T-cell (primary cell): ENCODE results near the gene LTN1. TPM values are rescaled to one million over a fixed set of nuclear protein-coding genes. Genes with fewer than 3 reads are reported as not detected.

Experiments used
- ATAC-seq, 4 experiments: fragments of 200-7000 bp in 3 of 4; fragments of 150-1000 bp in 1 of 4; cut with Tn5 transposase; replicated peaks in 1 of 4; 1 replicate in 3 of 4; 2 replicates in 1 of 4; pipeline ENCODE4 v1.10.0; 2021; ENCODE audit warnings: moderate library complexity in 3 of 4, mild to moderate bottlenecking in 2 of 4, moderate number of reproducible peaks in 1 of 4
- CTCF ChIA-PET, 2 donors: fragments of 300-600 bp; sonication (Branson Sonifier 250); formaldehyde crosslinking; loops; one replicate each; lab custom pipeline; 2022; ENCODE audit warnings: antibody characterized with exemption in 2 of 2; lab: Charles Lee
- POLR2A ChIA-PET, 2 donors: fragments of 300-600 bp; sonication (Branson Sonifier 250); formaldehyde crosslinking; loops; one replicate each; lab custom pipeline; 2022; ENCODE audit warnings: antibody characterized with exemption in 2 of 2; lab: Charles Lee
- DNase-seq, 35 experiments: peaks; one replicate each; pipeline versions ENCODE4 v3.0.0 to v3.0.0-alpha.2; 2013 to 2023
- H3K27ac ChIP-seq: one replicate; pipeline ENCODE4 v1.5.1; 2013; ENCODE audit warnings: low read length
- H3K27me3 ChIP-seq, 2 experiments: replicated peaks in 1 of 2; 1 replicate in 1 of 2; 2 replicates in 1 of 2; pipeline versions ENCODE4 v1.6.1 to v1.7.0; 2013; ENCODE audit warnings: low read length in 1 of 2, mixed read lengths in 1 of 2; ENCODE audit not compliant: control insufficient read depth in 2 of 2, insufficient read depth in 2 of 2; ENCODE audit errors: extremely low read depth in 1 of 2
- H3K36me3 ChIP-seq, 2 donors: 1 replicate in 1 of 2; 2 replicates in 1 of 2; pipeline versions ENCODE4 v1.6.1 to v1.7.0; 2013; ENCODE audit warnings: low read length in 1 of 2; ENCODE audit not compliant: control insufficient read depth in 2 of 2, insufficient read depth in 1 of 2; ENCODE audit errors: extremely low read depth in 1 of 2
- H3K4me1 ChIP-seq, 2 experiments: 1 replicate in 1 of 2; 2 replicates in 1 of 2; pipeline versions ENCODE4 v1.6.1 to v1.7.0; 2013; ENCODE audit warnings: low read length in 2 of 2, mixed read lengths in 1 of 2; ENCODE audit not compliant: insufficient read depth in 2 of 2, control insufficient read depth in 1 of 2; ENCODE audit errors: extremely low read depth in 1 of 2
- H3K4me3 ChIP-seq, 2 donors: 1 replicate in 1 of 2; 2 replicates in 1 of 2; pipeline versions ENCODE4 v1.5.1 to v1.7.0; 2013; ENCODE audit warnings: mild to moderate bottlenecking in 2 of 2, low read length in 1 of 2, moderate library complexity in 1 of 2; ENCODE audit not compliant: control insufficient read depth in 1 of 2; ENCODE audit errors: extremely low read depth in 1 of 2
- H3K9me3 ChIP-seq: 2 replicates; pipeline ENCODE4 v1.7.0; 2013
- H3K27ac Mint-ChIP-seq, 2 donors: one replicate each; pipeline ENCODE4 v1.8.0; 2020 to 2021; ENCODE audit warnings: mild to moderate bottlenecking in 2 of 2, mixed read lengths in 2 of 2
- H3K27me3 Mint-ChIP-seq, 2 donors: one replicate each; pipeline ENCODE4 v1.8.0; 2021 to 2022; ENCODE audit warnings: mixed read lengths in 2 of 2
- H3K36me3 Mint-ChIP-seq: one replicate; pipeline ENCODE4 v1.8.0; 2021; ENCODE audit warnings: mixed read lengths
- H3K4me1 Mint-ChIP-seq, 3 donors: one replicate each; pipeline ENCODE4 v1.8.0; 2020 to 2022; ENCODE audit warnings: mixed read lengths in 3 of 3, mild to moderate bottlenecking in 1 of 3
- H3K4me3 Mint-ChIP-seq, 3 donors: one replicate each; pipeline ENCODE4 v1.8.0; 2020 to 2022; ENCODE audit warnings: mild to moderate bottlenecking in 3 of 3, mixed read lengths in 3 of 3, moderate library complexity in 3 of 3
- H3K9me3 Mint-ChIP-seq, 3 donors: one replicate each; pipeline ENCODE4 v1.8.0; 2020 to 2022; ENCODE audit warnings: mixed read lengths in 3 of 3
- WGBS: methylation state at CpG from one replicate; pipeline ENCODE4 v1.1.5; 2013; ENCODE audit warnings: missing lambda C conversion rate; ENCODE audit not compliant: insufficient coverage; 5-methylcytosine and 5-hydroxymethylcytosine counted together
- total RNA-seq, 35 experiments: library from RNA in 6 of 35; stranded (reverse) in 6 of 35; fragments of 120-200 nt in 1 of 35; gene quantifications; one replicate each; pipeline versions ENCODE4 v1.2.1 to v1.2.4 and lab custom pipeline; 2013 to 2026

Gene LTN1
- total RNA-seq, 5 donors from 2014 or later (not counting 1 experiment from before 2014, with no cell fraction given): 23.4 to 34.1 (median 25.2) TPM

- 100% methylated on average over 1 of the region's 3 CpGs for WGBS
- peaks cover 3 to 69% of the 10 kb centered on the region in 2 donors for H3K36me3 ChIP-seq
- H3K4me3 Mint-ChIP-seq: no peak overlapping the region
- ATAC-seq (no peak), DNase-seq (no peak)
- H3K27ac Mint-ChIP-seq: no peak overlapping the region
- H3K9me3 Mint-ChIP-seq: no peaks in the 10 kb centered on the region
- H3K36me3 Mint-ChIP-seq: peaks cover 49% of the 10 kb centered on the region
- no peaks in the 10 kb centered on the region for H3K27me3 ChIP-seq
- ChIA-PET CTCF (interaction anchor here (0.6 to 1.5 kb wide), 2 partner anchors 22 to 71 kb away, joined by 3 read pairs; no protein-coding TSS in a partner anchor), POLR2A (interaction anchor here (0.5 to 1.0 kb wide), 3 partner anchors 8 to 16 kb away, joined by 4 read pairs; no protein-coding TSS in a partner anchor)
- H3K4me1 ChIP-seq: no peaks in the 10 kb centered on the region
- no peaks in the 10 kb centered on the region for H3K27me3 Mint-ChIP-seq
- H3K4me3 ChIP-seq: no peak overlapping the region
- peaks cover 0 to 6% (median 3%) of the 10 kb centered on the region in 3 donors for H3K4me1 Mint-ChIP-seq
- H3K9me3 ChIP-seq: no peaks in the 10 kb centered on the region
- no peak overlapping the region for H3K27ac ChIP-seq
These were observed 30.8 kb downstream of the LTN1 start for GRCh38 chr21:28961927-28962326.

- CTCF ChIA-PET: interaction anchor here in 1 of 2 donors (1.5 kb wide), 1 partner anchor 21 kb away, joined by 3 read pairs; no protein-coding TSS in a partner anchor
These were observed 32.4 kb downstream of the LTN1 start for GRCh38 chr21:28960245-28960644.

GRCh38 chr21:28959367-28960099, 33.1 kb downstream of the LTN1 start:
- no peaks in the 10 kb centered on the region for H3K4me1 ChIP-seq
- no peaks in the 10 kb centered on the region for H3K27me3 Mint-ChIP-seq
- WGBS: 100% methylated on average over 3 of the region's 7 CpGs
- no peaks in the 10 kb centered on the region for H3K9me3 ChIP-seq
- no peaks in the 10 kb centered on the region for H3K9me3 Mint-ChIP-seq
- H3K4me1 Mint-ChIP-seq: peaks cover 4 to 9% (median 7%) of the 10 kb centered on the region in 3 donors
- CTCF ChIA-PET: interaction anchor here (0.6 kb wide), 2 partner anchors 20 to 75 kb away, joined by 4 read pairs; no protein-coding TSS in a partner anchor
- no peak for ATAC-seq
- no peak overlapping the region for H3K27ac Mint-ChIP-seq
- POLR2A ChIA-PET: interaction anchor here in 1 of 2 donors (0.6 kb wide), 1 partner anchor 172 kb away, joined by 5 read pairs; no protein-coding TSS in a partner anchor
- H3K4me3 Mint-ChIP-seq: no peak overlapping the region
- peaks cover 54% of the 10 kb centered on the region for H3K36me3 Mint-ChIP-seq
- DNase-seq: no peak
- H3K27ac ChIP-seq: no peak overlapping the region
- no peak overlapping the region for H3K4me3 ChIP-seq
- H3K36me3 ChIP-seq: peaks cover 2 to 57% of the 10 kb centered on the region in 2 donors
- H3K27me3 ChIP-seq: no peaks in the 10 kb centered on the region

More at GRCh38 chr21:28960245-28960644, 32.4 kb downstream of the LTN1 start:
- H3K27ac Mint-ChIP-seq: no peak overlapping the region
- no peaks in the 10 kb centered on the region for H3K9me3 Mint-ChIP-seq
- peaks cover 3 to 55% of the 10 kb centered on the region in 2 donors for H3K36me3 ChIP-seq
- H3K4me1 ChIP-seq: no peaks in the 10 kb centered on the region
- no peak overlapping the region for H3K27ac ChIP-seq
- POLR2A ChIA-PET: no interaction called here
- no peak for DNase-seq
- no peak overlapping the region for H3K4me3 Mint-ChIP-seq
- no peak for ATAC-seq
- H3K9me3 ChIP-seq: no peaks in the 10 kb centered on the region
- no peaks in the 10 kb centered on the region for H3K27me3 Mint-ChIP-seq
- no CpG with 5 or more reads among the region's 1 CpG for WGBS
- H3K4me1 Mint-ChIP-seq: peaks cover 0 to 6% (median 3%) of the 10 kb centered on the region in 3 donors
- no peak overlapping the region for H3K4me3 ChIP-seq
- no peaks in the 10 kb centered on the region for H3K27me3 ChIP-seq
- peaks cover 47% of the 10 kb centered on the region for H3K36me3 Mint-ChIP-seq

- Mint-ChIP-seq H3K36me3 (peaks cover 47% of the 10 kb centered on the region), H3K9me3 (no peaks in the 10 kb centered on the region), H3K27ac (peak overlapping the region in 1 of 2 donors; percentile 4), H3K27me3 (no peaks in the 10 kb centered on the region), H3K4me1 (peaks cover 8 to 18% (median 10%) of the 10 kb centered on the region in 3 donors), H3K4me3 (no peak overlapping the region)
- ATAC-seq (no peak), DNase-seq (no peak)
- no peaks in the 10 kb centered on the region for H3K9me3 ChIP-seq
- H3K4me3 ChIP-seq: no peak overlapping the region
- no peaks in the 10 kb centered on the region for H3K4me1 ChIP-seq
- ChIA-PET POLR2A (interaction anchor here in 1 of 2 donors (0.6 kb wide), 2 partner anchors 9 to 71 kb away, joined by 3 to 4 read pairs; partner anchors contain the start of gene USP16), CTCF (no interaction called here)
- no peaks in the 10 kb centered on the region for H3K27me3 ChIP-seq
- no CpG with 5 or more reads among the region's 2 CpGs for WGBS
- peaks cover 0 to 60% of the 10 kb centered on the region in 2 donors for H3K36me3 ChIP-seq
- no peak overlapping the region for H3K27ac ChIP-seq
These were observed 39.4 kb downstream of the LTN1 start for GRCh38 chr21:28953247-28953646.

- H3K27ac Mint-ChIP-seq: peak overlapping the region; percentile 56 to 62
These were observed 40.0 kb downstream of the LTN1 start for GRCh38 chr21:28952686-28953085.

GRCh38 chr21:28949318-28949717, 43.4 kb downstream of the LTN1 start:
- no peak overlapping the region for H3K4me3 Mint-ChIP-seq
- DNase-seq: no peak
- ATAC-seq: no peak
- CTCF ChIA-PET: no interaction called here
- H3K27ac ChIP-seq: no peak overlapping the region
- H3K4me3 ChIP-seq: no peak overlapping the region
- H3K27ac Mint-ChIP-seq: peak overlapping the region; percentile 4 to 13
- no peaks in the 10 kb centered on the region for H3K27me3 Mint-ChIP-seq
- POLR2A ChIA-PET: no interaction called here
- H3K4me1 ChIP-seq: no peaks in the 10 kb centered on the region
- no peaks in the 10 kb centered on the region for H3K9me3 Mint-ChIP-seq
- H3K9me3 ChIP-seq: no peaks in the 10 kb centered on the region
- peaks cover 3 to 9% (median 6%) of the 10 kb centered on the region in 3 donors for H3K4me1 Mint-ChIP-seq
- H3K36me3 ChIP-seq: peaks cover 0 to 68% of the 10 kb centered on the region in 2 donors
- WGBS: no CpG with 5 or more reads among the region's 2 CpGs
- H3K36me3 Mint-ChIP-seq: peaks cover 40% of the 10 kb centered on the region
- no peaks in the 10 kb centered on the region for H3K27me3 ChIP-seq

More at GRCh38 chr21:28952686-28953085, 40.0 kb downstream of the LTN1 start:
- Mint-ChIP-seq H3K9me3 (no peaks in the 10 kb centered on the region), H3K4me3 (no peak overlapping the region), H3K36me3 (peaks cover 43% of the 10 kb centered on the region), H3K4me1 (peaks cover 8 to 14% (median 10%) of the 10 kb centered on the region in 3 donors), H3K27me3 (no peaks in the 10 kb centered on the region)
- ChIA-PET CTCF (no interaction called here), POLR2A (interaction anchor here in 1 of 2 donors (0.6 kb wide), 1 partner anchor 10 kb away, joined by 4 read pairs; no protein-coding TSS in a partner anchor)
- H3K27me3 ChIP-seq: no peaks in the 10 kb centered on the region
- no peaks in the 10 kb centered on the region for H3K4me1 ChIP-seq
- ATAC-seq (peak in 1 of 4 experiments; percentile 19), DNase-seq (no peak)
- H3K9me3 ChIP-seq: no peaks in the 10 kb centered on the region
- no CpG with 5 or more reads among the region's 1 CpG for WGBS
- H3K27ac ChIP-seq: no peak overlapping the region
- H3K4me3 ChIP-seq: no peak overlapping the region
- peaks cover 0 to 57% of the 10 kb centered on the region in 2 donors for H3K36me3 ChIP-seq
